Mesothelial cell of epicardium (in vitro differentiated cells): Measurements from ENCODE around the gene NHSL2. TPM values are rescaled to one million over a fixed set of nuclear protein-coding genes. Genes with fewer than 3 reads are reported as not detected.

Experiments
- DNase-seq, 2 experiments: peaks; one replicate each; pipeline ENCODE4 v3.0.0; 2021; ENCODE audit warnings: low spot score in 2 of 2; ENCODE audit not compliant: unreplicated experiment in 2 of 2
- H3K27ac Mint-ChIP-seq: 2 replicates; pipeline ENCODE4 v1.8.0; 2021; ENCODE audit warnings: mixed read lengths
- H3K27me3 Mint-ChIP-seq: 2 replicates; pipeline ENCODE4 v1.8.0; 2021; ENCODE audit warnings: low read depth, mixed read lengths
- H3K36me3 Mint-ChIP-seq: 2 replicates; pipeline ENCODE4 v1.8.0; 2021; ENCODE audit warnings: mixed read lengths
- H3K4me1 Mint-ChIP-seq: 2 replicates; pipeline ENCODE4 v1.8.0; 2021; ENCODE audit warnings: mixed read lengths
- H3K4me3 Mint-ChIP-seq: 2 replicates; pipeline ENCODE4 v1.8.0; 2021; ENCODE audit warnings: mild to moderate bottlenecking, moderate library complexity, mixed read lengths
- H3K9me3 Mint-ChIP-seq: 2 replicates; pipeline ENCODE4 v1.8.0; 2021; ENCODE audit warnings: mixed read lengths
- CTCF ChIP-seq: fragments of 200-600 bp; sonication (generic); IDR thresholded peaks from one replicate; pipeline ENCODE4 v1.5.0; 2021; ENCODE audit warnings: antibody characterized with exemption; ENCODE audit not compliant: unreplicated experiment
- total RNA-seq: library from RNA; stranded (reverse); gene quantifications from 3 replicates; pipeline ENCODE4 v1.2.1, GENCODE V29; 2021

The NHSL2 gene
- total RNA-seq, 1 donor from 2014 or later, result 24.0 TPM

GRCh38 chrX:72114807-72115206 lies 204.2 kb downstream of the NHSL2 start:
- Mint-ChIP-seq H3K4me3 (no peak overlapping the region), H3K27ac (peak overlapping the region; percentile 88), H3K36me3 (peaks cover 3% of the 10 kb centered on the region), H3K9me3 (peaks cover 8% of the 10 kb centered on the region), H3K27me3 (no peaks in the 10 kb centered on the region), H3K4me1 (peaks cover 37% of the 10 kb centered on the region)
- no peak for DNase-seq
- TF ChIP-seq CTCF, result no peak

GRCh38 chrX:72115380-72115779 lies 204.7 kb downstream of the NHSL2 start:
- DNase-seq, result no peak
- Mint-ChIP-seq H3K27ac (peak overlapping the region; percentile 86), H3K9me3 (peaks cover 11% of the 10 kb centered on the region), H3K4me3 (no peak overlapping the region), H3K27me3 (no peaks in the 10 kb centered on the region), H3K36me3 (peaks cover 3% of the 10 kb centered on the region), H3K4me1 (peaks cover 31% of the 10 kb centered on the region)
- TF ChIP-seq CTCF, result no peak

GRCh38 chrX:72117636-72118210 lies 207.1 kb downstream of the NHSL2 start:
- Mint-ChIP-seq H3K4me3 (no peak overlapping the region), H3K36me3 (peaks cover 3% of the 10 kb centered on the region), H3K9me3 (peaks cover 11% of the 10 kb centered on the region), H3K27me3 (no peaks in the 10 kb centered on the region), H3K27ac (no peak overlapping the region), H3K4me1 (peaks cover 41% of the 10 kb centered on the region)
- no peak for TF ChIP-seq CTCF
- DNase-seq, result no peak

- peaks cover 3% of the 10 kb centered on the region for H3K36me3 Mint-ChIP-seq
- H3K9me3 Mint-ChIP-seq, result peaks cover 22% of the 10 kb centered on the region
- H3K27ac Mint-ChIP-seq, result peak overlapping the region; percentile 64
- no peaks in the 10 kb centered on the region for H3K27me3 Mint-ChIP-seq
- DNase-seq, result no peak
- no peak for TF ChIP-seq CTCF
- peaks cover 50% of the 10 kb centered on the region for H3K4me1 Mint-ChIP-seq
- no peak overlapping the region for H3K4me3 Mint-ChIP-seq
Measured at GRCh38 chrX:72120837-72121236, 210.2 kb downstream of the NHSL2 start.

GRCh38 chrX:72121383-72121782 lies 210.7 kb downstream of the NHSL2 start:
- H3K4me3 Mint-ChIP-seq, result no peak overlapping the region
- TF ChIP-seq CTCF, result no peak
- H3K9me3 Mint-ChIP-seq, result peaks cover 22% of the 10 kb centered on the region
- peaks cover 51% of the 10 kb centered on the region for H3K4me1 Mint-ChIP-seq
- H3K27me3 Mint-ChIP-seq, result no peaks in the 10 kb centered on the region
- H3K36me3 Mint-ChIP-seq, result peaks cover 3% of the 10 kb centered on the region
- H3K27ac Mint-ChIP-seq, result peak overlapping the region; percentile 64
- DNase-seq, result no peak
